CD4-positive, alpha-beta T cell treated with Interleukin-17A for 4 hours (primary cell): ENCODE measurements around the gene DOCK4.

Experiments
- DNase-seq: peaks from one replicate; pipeline ENCODE4 v3.0.0-alpha.2; 2020; ENCODE audit warnings: mixed read lengths

The DOCK4 gene

GRCh38 chr7:112073530-112073929 is 132.7 kb downstream of the DOCK4 start:
- no peak for DNase-seq

DNA sequence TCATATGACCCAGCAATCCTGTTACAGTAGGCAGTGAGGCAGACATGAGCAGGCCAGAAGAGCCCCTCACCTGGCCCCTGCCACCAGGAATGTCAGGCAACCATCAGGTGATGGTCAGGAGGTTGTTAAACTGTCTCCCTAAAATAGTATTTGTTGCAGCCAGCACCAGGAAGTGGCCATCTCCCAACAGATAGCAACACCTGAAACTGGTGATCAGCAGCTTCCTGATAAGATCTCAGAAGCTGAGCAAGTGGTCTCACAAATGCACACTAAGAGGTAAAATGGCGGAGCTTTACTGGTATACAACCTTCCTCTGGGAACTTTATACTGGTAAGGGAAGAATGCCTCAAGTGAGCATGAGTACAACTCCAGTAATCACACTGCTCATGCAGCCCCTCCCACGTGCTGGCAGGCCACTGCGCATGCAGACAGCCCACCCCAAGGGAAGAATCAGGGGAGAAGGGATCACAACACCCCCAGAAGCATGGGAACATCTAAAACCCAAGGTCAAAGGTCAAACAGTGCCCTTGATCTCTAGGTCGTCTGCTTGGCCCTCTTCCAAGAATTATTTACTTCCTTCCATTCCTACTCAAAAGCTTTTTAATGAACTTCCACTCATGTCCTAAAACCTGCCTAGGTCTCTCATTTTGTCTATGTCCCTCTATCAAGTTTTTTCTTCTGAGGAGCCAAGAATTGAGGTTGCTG is 133.5 kb downstream of the DOCK4 start:
- DNase-seq: no peak

DNA sequence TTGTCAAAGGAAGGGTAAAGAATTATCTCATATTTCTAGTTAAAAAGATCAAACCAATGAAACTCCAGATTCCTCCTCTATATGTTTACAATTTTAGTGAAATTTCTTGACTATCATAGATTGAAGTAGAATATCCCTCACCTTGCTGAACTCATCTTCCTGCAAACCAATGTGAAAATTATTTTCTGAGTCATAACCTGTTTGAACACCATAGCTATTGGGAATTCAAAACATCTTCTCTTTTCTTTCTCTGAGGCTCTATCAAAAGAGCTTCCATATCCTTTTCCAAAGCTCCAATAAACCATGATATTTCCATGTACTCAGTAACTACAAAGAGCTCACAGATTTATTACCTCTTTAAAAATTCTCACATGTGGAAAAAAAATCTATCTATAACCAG is 134.3 kb downstream of the DOCK4 start:
- no peak for DNase-seq

GRCh38 chr7:112070674-112071256 is 135.4 kb downstream of the DOCK4 start:
- no peak for DNase-seq

DNA sequence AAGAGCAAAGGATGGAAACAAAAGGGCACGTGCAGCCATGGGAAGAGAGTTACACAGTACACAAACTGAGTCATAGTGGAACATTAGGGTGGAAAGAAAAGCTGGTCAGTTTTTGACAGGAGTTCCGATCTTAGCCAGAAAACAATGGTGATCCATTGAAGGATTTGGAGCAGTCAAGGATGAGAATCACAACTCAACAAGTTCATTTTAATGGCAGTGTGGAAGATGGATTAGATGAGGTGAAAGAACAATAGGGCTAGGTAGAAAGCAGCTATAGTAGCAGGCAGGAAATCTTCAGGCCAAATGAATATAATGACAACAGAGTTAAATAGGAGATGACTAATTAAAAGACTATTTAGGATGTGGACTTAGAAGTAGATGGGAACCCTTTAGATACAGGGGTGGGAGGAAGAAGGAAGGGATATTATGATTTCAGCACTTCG is 136.3 kb downstream of the DOCK4 start:
- DNase-seq: no peak

- no peak for DNase-seq
Observed at GRCh38 chr7:112068967-112069366, 137.2 kb downstream of the DOCK4 start.

DNA sequence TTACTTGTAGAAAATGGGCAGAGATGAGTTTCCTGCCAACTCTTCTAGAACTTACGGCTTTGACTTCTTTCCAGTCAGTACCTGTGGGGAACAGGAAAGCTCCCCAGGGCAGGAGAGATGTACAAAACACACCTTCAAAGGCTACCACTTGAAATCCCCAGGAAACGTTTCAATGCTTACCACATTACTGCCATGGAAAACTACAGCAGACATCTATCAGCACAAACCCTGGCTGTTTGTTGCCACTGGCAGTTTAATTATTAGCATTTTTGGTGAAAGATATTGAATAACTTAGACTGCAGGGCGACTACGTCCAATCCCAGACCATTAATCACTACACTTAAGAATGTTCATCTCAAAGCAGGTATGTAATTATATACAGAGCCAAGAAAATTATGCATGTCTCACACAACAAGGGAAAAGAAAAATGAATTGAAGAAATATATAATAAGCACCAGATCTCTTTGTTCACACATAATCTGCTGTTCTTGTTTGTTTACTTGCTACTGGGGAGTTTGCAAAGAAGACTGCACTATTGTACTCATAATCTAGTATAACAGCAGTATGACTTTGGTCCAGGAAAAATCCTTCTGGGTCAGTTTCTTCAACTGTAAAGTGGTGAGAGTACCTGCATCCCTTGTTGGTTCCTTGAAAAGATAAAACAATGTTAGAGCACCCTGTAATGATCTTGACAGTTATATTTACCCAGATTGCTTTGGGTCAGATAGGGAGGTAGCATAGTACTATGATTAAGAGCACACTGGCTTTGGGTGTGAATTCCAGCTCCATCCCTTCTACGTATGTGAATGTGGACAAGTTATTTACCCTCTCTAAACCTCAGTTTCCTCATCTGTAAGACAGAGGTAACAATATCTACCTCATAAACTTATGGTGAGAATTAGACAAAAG is 138.3 kb downstream of the DOCK4 start:
- DNase-seq: no peak

DNA sequence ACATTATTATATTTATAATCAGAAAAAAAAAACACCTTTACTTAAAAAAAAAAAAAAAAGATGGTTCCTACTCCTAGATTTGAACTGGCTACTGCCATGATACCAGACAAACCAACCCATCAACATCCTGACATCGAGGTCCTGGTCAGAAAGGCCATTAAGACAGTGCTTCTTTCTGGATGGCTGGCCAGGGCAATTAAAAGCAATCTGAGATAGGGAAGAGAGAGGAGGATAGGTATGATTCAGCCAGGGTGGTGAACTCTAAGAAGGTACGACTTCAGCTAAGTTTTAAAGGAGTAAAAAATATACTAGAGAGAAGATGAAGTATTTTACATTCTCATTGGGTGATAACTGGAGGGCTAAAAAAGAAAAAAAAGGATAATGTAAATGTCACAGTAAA is 139.0 kb downstream of the DOCK4 start:
- no peak for DNase-seq

GRCh38 chr7:112065758-112066157 is 140.4 kb downstream of the DOCK4 start:
- no peak for DNase-seq

- no peak for DNase-seq
Observed at GRCh38 chr7:112064627-112065385, 141.4 kb downstream of the DOCK4 start.

DNA sequence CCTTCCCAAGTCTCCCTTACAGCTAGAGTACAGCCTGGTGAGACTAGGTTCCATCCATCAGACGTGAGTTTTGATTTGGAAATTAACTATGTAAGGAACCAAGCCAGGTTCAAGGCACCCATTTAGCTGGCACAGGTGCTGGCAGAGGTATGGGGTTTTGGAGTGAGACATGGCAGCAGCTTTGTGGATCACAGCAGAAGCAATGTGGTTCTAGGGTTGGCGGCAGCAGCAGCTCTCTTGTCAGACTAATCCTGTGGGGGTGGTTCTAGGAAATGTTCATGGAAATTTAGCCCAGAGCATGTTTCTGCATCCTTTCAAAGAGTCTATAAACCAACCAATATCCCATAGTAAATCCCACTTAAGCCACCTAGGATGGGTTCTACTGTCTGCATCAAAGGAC is 142.2 kb downstream of the DOCK4 start:
- DNase-seq: no peak

GRCh38 chr7:112061051-112061450 is 145.1 kb downstream of the DOCK4 start:
- DNase-seq: no peak

DNA sequence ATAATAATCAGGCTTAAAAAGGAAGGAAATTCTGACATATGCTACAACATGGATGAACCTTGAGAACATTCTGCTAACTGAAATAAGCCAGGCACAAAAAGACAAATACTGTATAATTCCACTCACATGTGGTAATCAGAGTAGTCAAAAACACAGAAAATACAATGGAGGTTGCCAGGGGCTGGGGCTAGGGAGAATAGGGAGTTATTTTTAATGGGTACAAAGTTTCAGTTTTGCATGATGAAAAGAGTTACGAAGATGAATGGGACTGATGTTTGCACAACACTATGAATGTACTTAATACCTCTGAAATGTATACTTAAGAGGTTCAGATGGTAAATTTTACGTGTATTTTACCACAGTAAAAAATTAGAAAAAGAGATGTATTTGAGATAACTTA is 145.6 kb downstream of the DOCK4 start:
- no peak for DNase-seq

- DNase-seq: no peak
Observed at GRCh38 chr7:112059675-112060074, 146.5 kb downstream of the DOCK4 start.

GRCh38 chr7:112058686-112059085 is 147.5 kb downstream of the DOCK4 start:
- DNase-seq: no peak

GRCh38 chr7:112056409-112056808 is 149.8 kb downstream of the DOCK4 start:
- DNase-seq: no peak

DNA sequence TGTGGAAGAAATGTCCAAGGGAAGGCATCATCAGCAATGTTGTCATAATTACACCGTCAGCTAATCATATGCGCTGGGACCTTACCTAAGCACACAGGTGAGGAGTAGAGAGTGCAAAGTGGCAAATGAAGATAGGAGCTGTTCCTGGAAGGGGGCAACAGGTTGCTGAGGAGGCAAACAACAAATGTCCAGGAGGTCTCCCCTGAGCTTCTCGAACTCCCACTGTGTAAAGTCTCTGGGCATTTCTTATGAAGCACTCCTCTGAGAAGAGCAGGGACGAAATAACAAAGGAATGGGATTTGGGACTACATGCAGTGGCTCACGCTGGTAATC is 152.5 kb downstream of the DOCK4 start:
- DNase-seq: no peak

GRCh38 chr7:112052993-112053736 is 153.0 kb downstream of the DOCK4 start:
- no peak for DNase-seq

DNA sequence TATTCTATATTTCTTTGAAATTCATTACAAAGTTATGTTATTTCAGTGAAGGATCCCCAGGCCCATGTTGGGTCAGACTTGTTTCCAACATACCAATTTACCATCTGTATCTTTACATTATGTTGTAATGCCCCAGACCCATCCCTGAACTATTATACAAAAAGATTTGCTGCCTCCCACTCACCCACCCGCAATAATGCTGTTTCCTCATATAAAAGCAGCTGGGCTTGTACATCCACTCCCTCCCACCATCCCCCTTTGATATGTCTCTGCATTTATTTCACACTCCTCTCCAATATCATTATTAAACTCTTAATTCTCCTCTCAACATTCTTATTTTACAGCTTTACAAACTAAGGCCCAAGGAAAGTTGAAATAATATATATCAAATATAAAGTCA is 153.7 kb downstream of the DOCK4 start:
- DNase-seq: no peak

DNA sequence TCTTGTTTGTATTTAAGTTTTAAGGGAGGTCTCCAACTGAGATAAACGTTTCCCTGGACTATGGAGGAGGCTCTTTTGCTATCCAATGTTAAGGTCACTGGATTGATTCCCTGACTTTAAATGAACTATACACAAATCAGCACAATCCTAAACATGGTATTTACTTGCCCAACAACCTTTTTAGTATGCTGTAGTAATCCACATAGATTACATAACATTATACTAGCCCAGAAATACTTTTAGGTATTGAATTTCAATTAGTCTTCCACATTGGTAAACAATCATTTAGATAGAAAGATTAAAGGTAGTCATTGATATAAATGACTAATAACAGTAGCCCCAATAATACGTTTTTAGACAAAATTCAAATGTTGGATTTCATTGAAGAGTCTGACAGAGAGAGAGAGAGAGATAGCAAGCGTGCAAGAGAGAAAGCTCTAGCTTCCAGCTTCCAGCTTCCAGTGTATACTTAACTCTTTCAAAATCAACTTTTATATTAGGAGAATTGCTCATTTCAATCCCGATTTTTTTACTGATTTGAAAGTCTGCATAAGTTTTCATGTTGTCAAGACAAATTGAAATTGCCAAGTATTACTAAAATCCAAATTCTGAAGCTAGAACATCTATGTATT is 155.8 kb downstream of the DOCK4 start:
- no peak for DNase-seq

- no peak for DNase-seq
Observed at GRCh38 chr7:112049555-112050249, 156.5 kb downstream of the DOCK4 start.
